H1 (cell line): ENCODE results near the gene KRTAP19-8. TPM values are rescaled to one million over a fixed set of nuclear protein-coding genes. Genes with fewer than 3 reads are reported as not detected.

Source experiments
- CTCF ChIA-PET: fragments of 300-600 bp; sonication (Branson Sonifier 250); formaldehyde crosslinking; loops from one replicate; lab custom pipeline; 2021; ENCODE audit not compliant: partially characterized antibody; lab: Charles Lee
- POLR2A ChIA-PET: fragments of 300-600 bp; sonication (Branson Sonifier 250); formaldehyde crosslinking; loops from one replicate; lab custom pipeline; 2021; ENCODE audit warnings: inconsistent platforms; ENCODE audit not compliant: partially characterized antibody; lab: Charles Lee
- DNase-seq, 2 experiments: peaks; one replicate each; pipeline versions ENCODE4 v3.0.0 to v3.0.0-alpha.2; 2010 to 2022; ENCODE audit warnings: low spot score in 2 of 2, low read depth in 1 of 2, mixed read lengths in 1 of 2
- FAIRE-seq: peaks from 2 replicates; lab custom pipeline; 2011; peaks lifted over from hg19 to GRCh38; lab: Jason Lieb, UNC
- H2AFZ ChIP-seq: 2 replicates; pipeline ENCODE4 v1.8.1; 2012; ENCODE audit warnings: low read length, inconsistent platforms
- H2AK5ac ChIP-seq: 2 replicates; pipeline ENCODE4 v1.6.1; 2013; ENCODE audit warnings: low read depth, low read length
- H2BK120ac ChIP-seq: replicated peaks from 2 replicates; pipeline ENCODE3; 2013; ENCODE audit warnings: low read depth, low read length, inconsistent platforms
- H2BK12ac ChIP-seq: 2 replicates; pipeline ENCODE4 v1.6.1; 2013; ENCODE audit warnings: low read depth, low read length
- H2BK15ac ChIP-seq: 2 replicates; pipeline ENCODE4 v1.6.1; 2013; ENCODE audit warnings: low read length
- H2BK20ac ChIP-seq: 2 replicates; pipeline ENCODE4 v1.6.1; 2013; ENCODE audit warnings: low read length
- H2BK5ac ChIP-seq: 2 replicates; pipeline ENCODE4 v1.6.1; 2013; ENCODE audit warnings: low read depth, low read length
- H3K14ac ChIP-seq: 2 replicates; pipeline ENCODE4 v1.6.1; 2013; ENCODE audit warnings: inconsistent platforms; ENCODE audit not compliant: insufficient read length
- H3K18ac ChIP-seq: 2 replicates; pipeline ENCODE4 v1.6.1; 2013; ENCODE audit warnings: low read length; ENCODE audit errors: extremely low read depth
- H3K23ac ChIP-seq: 2 replicates; pipeline ENCODE4 v1.6.1; 2013; ENCODE audit warnings: inconsistent platforms; ENCODE audit not compliant: insufficient read length
- H3K23me2 ChIP-seq: 2 replicates; pipeline ENCODE4 v1.6.1; 2013; ENCODE audit warnings: low read depth, low read length
- H3K27ac ChIP-seq: 2 replicates; pipeline ENCODE4 v1.6.1; 2011; ENCODE audit warnings: low read depth, low read length, inconsistent platforms
- H3K27me3 ChIP-seq, 4 experiments: replicated peaks in 1 of 4; 1 replicate in 1 of 4; 2 replicates in 3 of 4; pipeline versions ENCODE4 v1.6.1 to v1.8.1; 2011 to 2013; ENCODE audit warnings: low read length in 3 of 4, mild to moderate bottlenecking in 3 of 4, inconsistent platforms in 2 of 4, mixed read lengths in 2 of 4, moderate library complexity in 1 of 4; ENCODE audit not compliant: control insufficient read depth in 3 of 4, insufficient read depth in 3 of 4; ENCODE audit errors: extremely low read depth in 1 of 4
- H3K36me3 ChIP-seq, 4 experiments: 2 replicates each; pipeline versions ENCODE4 v1.6.1 to v1.8.1; 2011 to 2013; ENCODE audit warnings: mild to moderate bottlenecking in 4 of 4, low read length in 3 of 4, moderate library complexity in 2 of 4, control low read depth in 1 of 4, inconsistent platforms in 1 of 4; ENCODE audit not compliant: insufficient read depth in 4 of 4, control insufficient read depth in 2 of 4
- H3K4ac ChIP-seq: replicated peaks from 2 replicates; pipeline ENCODE3; 2013; ENCODE audit warnings: low read length, low read depth, mixed read lengths, inconsistent platforms; ENCODE audit not compliant: insufficient read length
- H3K4me1 ChIP-seq, 4 experiments: replicated peaks in 1 of 4; 1 replicate in 1 of 4; 2 replicates in 3 of 4; pipeline versions ENCODE4 v1.6.1 to v1.8.1; 2011 to 2013; ENCODE audit warnings: low read length in 3 of 4, inconsistent platforms in 2 of 4, mixed read lengths in 1 of 4; ENCODE audit not compliant: insufficient read depth in 4 of 4, control insufficient read depth in 3 of 4
- H3K4me2 ChIP-seq, 2 experiments: 2 replicates each; pipeline versions ENCODE4 v1.6.1 to v1.8.1; 2011 to 2013; ENCODE audit warnings: low read depth in 2 of 2, low read length in 2 of 2, control low read depth in 1 of 2, inconsistent platforms in 1 of 2, mild to moderate bottlenecking in 1 of 2; ENCODE audit not compliant: insufficient read depth in 1 of 2
- H3K4me3 ChIP-seq, 4 experiments: fragments of 200-600, 300-600 bp in 1 of 4; sonication (generic), shearing (Covaris generic), sonication (Bioruptor Twin) in 1 of 4; 2 replicates each; pipeline versions ENCODE4 v1.5.1 to v1.8.1; 2011 to 2016; ENCODE audit warnings: low read length in 4 of 4, low read depth in 3 of 4, control low read depth in 2 of 4, inconsistent platforms in 2 of 4, mild to moderate bottlenecking in 2 of 4, mixed read lengths in 1 of 4, moderate library complexity in 1 of 4; ENCODE audit not compliant: insufficient read depth in 2 of 4; ENCODE audit errors: extremely low read depth in 1 of 4
- H3K56ac ChIP-seq: replicated peaks from 2 replicates; pipeline ENCODE3; 2013; ENCODE audit warnings: low read depth, mild to moderate bottlenecking, mixed read lengths, low read length, inconsistent platforms; ENCODE audit not compliant: insufficient read length
- H3K79me1 ChIP-seq: 2 replicates; pipeline ENCODE4 v1.6.1; 2013; ENCODE audit warnings: low read depth, low read length, control low read depth
- H3K79me2 ChIP-seq, 2 experiments: 2 replicates each; pipeline versions ENCODE4 v1.6.1 to v1.8.1; 2012 to 2013; ENCODE audit warnings: low read length in 2 of 2, mild to moderate bottlenecking in 2 of 2, inconsistent platforms in 1 of 2; ENCODE audit not compliant: insufficient read depth in 2 of 2, control insufficient read depth in 1 of 2
- H3K9ac ChIP-seq, 4 experiments: replicated peaks in 1 of 4; 1 replicate in 1 of 4; 2 replicates in 3 of 4; pipeline versions ENCODE4 v1.6.1 to v1.8.1; 2011 to 2013; ENCODE audit warnings: low read depth in 3 of 4, low read length in 3 of 4, control low read depth in 2 of 4, mild to moderate bottlenecking in 2 of 4, moderate library complexity in 2 of 4, inconsistent platforms in 1 of 4; ENCODE audit errors: extremely low read depth in 1 of 4
- H3K9me3 ChIP-seq, 2 experiments: 2 replicates each; pipeline versions ENCODE4 v1.6.1 to v1.8.1; 2012 to 2013; ENCODE audit warnings: mild to moderate bottlenecking in 2 of 2, moderate library complexity in 2 of 2, control low read depth in 1 of 2, inconsistent platforms in 1 of 2, low read depth in 1 of 2, low read length in 1 of 2, mixed read lengths in 1 of 2; ENCODE audit not compliant: insufficient read depth in 2 of 2
- H4K20me1 ChIP-seq, 2 experiments: replicated peaks in 1 of 2; 2 replicates each; pipeline versions ENCODE3 to v1.8.1; 2011 to 2013; ENCODE audit warnings: inconsistent platforms in 2 of 2, low read length in 2 of 2, mild to moderate bottlenecking in 1 of 2; ENCODE audit not compliant: insufficient read depth in 2 of 2, control insufficient read depth in 1 of 2
- H4K5ac ChIP-seq: 2 replicates; pipeline ENCODE4 v1.6.1; 2013; ENCODE audit warnings: low read length, low read depth, mixed read lengths, inconsistent platforms; ENCODE audit not compliant: insufficient read length
- H4K8ac ChIP-seq: 2 replicates; pipeline ENCODE4 v1.8.0; 2013; ENCODE audit warnings: mild to moderate bottlenecking, moderate library complexity, low read length, inconsistent platforms; ENCODE audit not compliant: insufficient read depth; ENCODE audit errors: extremely low read depth
- H4K91ac ChIP-seq: replicated peaks from 2 replicates; pipeline ENCODE3; 2013; ENCODE audit warnings: low read length, mixed read lengths, inconsistent platforms; ENCODE audit not compliant: insufficient read length
- ASH2L ChIP-seq: fragments of 200-600, 300-600 bp; sonication (generic); IDR thresholded peaks from one replicate; pipeline ENCODE4 v1.7.1; 2017; ENCODE audit warnings: low read length
- BRCA1 ChIP-seq: IDR thresholded peaks from 2 replicates; pipeline ENCODE4 v1.6.1; 2012; ENCODE audit warnings: low read depth, low read length, improper control_type of control experiment
- CBX8 ChIP-seq: fragments of 300-800, 300-1000 bp; sonication (generic); IDR thresholded peaks from 2 replicates; pipeline ENCODE4 v1.7.1; 2016; ENCODE audit warnings: low read depth, low read length, borderline replicate concordance
- CREB1 ChIP-seq: IDR thresholded peaks from 2 replicates; pipeline ENCODE4 v1.6.1; 2012; ENCODE audit warnings: inconsistent platforms
- EP300 ChIP-seq, 2 experiments: IDR thresholded peaks; 1 replicate in 1 of 2; 2 replicates in 1 of 2; pipeline ENCODE4 v1.6.1; 2011 to 2012; ENCODE audit warnings: low read depth in 2 of 2, low read length in 2 of 2, mild to moderate bottlenecking in 2 of 2, borderline replicate concordance in 1 of 2, inconsistent platforms in 1 of 2, moderate library complexity in 1 of 2
- JUND ChIP-seq: IDR thresholded peaks from 2 replicates; pipeline ENCODE4 v1.6.1; 2011; ENCODE audit warnings: mild to moderate bottlenecking, improper control_type of control experiment, low read length
- KDM5A ChIP-seq: fragments of 200-600 bp; IDR thresholded peaks from 2 replicates; pipeline ENCODE4 v1.7.1; 2012; ENCODE audit warnings: mild to moderate bottlenecking, low read length, inconsistent platforms, mixed read lengths
- NRF1 ChIP-seq: IDR thresholded peaks from 2 replicates; pipeline ENCODE4 v1.6.1; 2011; ENCODE audit warnings: mild to moderate bottlenecking, low read depth, low read length, improper control_type of control experiment
- SIX5 ChIP-seq: IDR thresholded peaks from 2 replicates; pipeline ENCODE4 v1.6.1; 2011; ENCODE audit warnings: mild to moderate bottlenecking, low read depth, low read length
- SP1 ChIP-seq: IDR thresholded peaks from 2 replicates; pipeline ENCODE4 v1.6.1; 2011; ENCODE audit warnings: low read depth, low read length
- SRF ChIP-seq: IDR thresholded peaks from 2 replicates; pipeline ENCODE4 v1.6.1; 2011; ENCODE audit warnings: mild to moderate bottlenecking, low read depth, low read length, moderate library complexity
- TBP ChIP-seq: IDR thresholded peaks from 2 replicates; pipeline ENCODE4 v1.6.1; 2011; ENCODE audit warnings: low read depth, low read length, improper control_type of control experiment
- TCF12 ChIP-seq: IDR thresholded peaks from 2 replicates; pipeline ENCODE4 v1.6.1; 2011; ENCODE audit warnings: low read depth, mild to moderate bottlenecking, low read length
- USF2 ChIP-seq: IDR thresholded peaks from 2 replicates; pipeline ENCODE4 v1.6.1; 2011; ENCODE audit warnings: low read length, improper control_type of control experiment
- WGBS, 2 experiments: shearing (Covaris generic) in 1 of 2; methylation state at CpG; one replicate each; pipeline versions ENCODE4 v1.1.6 to v1.1.7; 2013 to 2015; ENCODE audit warnings: low lambda C conversion rate in 2 of 2, mixed read lengths in 2 of 2, inconsistent platforms in 1 of 2, low coverage in 1 of 2, missing lambda C conversion rate in 1 of 2; ENCODE audit not compliant: insufficient replicate concordance in 2 of 2, insufficient coverage in 1 of 2, insufficient read length in 1 of 2; ENCODE audit errors: extremely low coverage in 1 of 2, missing lambda C conversion rate in 1 of 2; 5-methylcytosine and 5-hydroxymethylcytosine counted together
- polyA plus RNA-seq, 7 experiments: library from polyadenylated mRNA; depleted of rRNA in 3 of 7; stranded (reverse) in 5 of 7; unstranded in 2 of 7; fragments of >200 nt in 5 of 7; fragments of 200-250 nt in 2 of 7; gene quantifications; 1 replicate in 5 of 7; 2 replicates in 1 of 7; 4 replicates in 1 of 7; pipeline versions ENCODE4 v1.2.1 to v1.2.3, GENCODE V29; 2011 to 2013; ENCODE audit warnings: missing spikeins in 2 of 7, mixed read lengths in 2 of 7
- total RNA-seq: library from RNA; stranded (reverse); fragmentation: NEBNext Ultra II Directional; extraction: Animal tissue kit (Norgen Biotek cat#: 25700); gene quantifications from 2 replicates; pipeline ENCODE4 v1.2.1, GENCODE V29; 2021

KRTAP19-8 gene
- total and polyA plus RNA-seq, 2 of the 8 experiments (the other 6 are each of a cell fraction or from before 2014, with no cell fraction given), result not detected

GRCh38 chr21:31030367-31031106 lies 7.7 kb downstream of the KRTAP19-8 start:
- Histone ChIP-seq H2BK20ac (no peak overlapping the region), H3K56ac (no peak overlapping the region), H3K36me3 (no peaks in the 10 kb centered on the region), H2BK5ac (no peak overlapping the region), H3K27me3 (no peaks in the 10 kb centered on the region), H3K79me2 (no peaks in the 10 kb centered on the region), H3K4me1 (no peaks in the 10 kb centered on the region), H4K5ac (no peak overlapping the region), H4K91ac (no peak overlapping the region), H3K27ac (no peak overlapping the region), H3K9ac (no peak overlapping the region), H2BK12ac (no peak overlapping the region), H3K4me2 (no peak overlapping the region), H2AK5ac (no peak overlapping the region), H2BK120ac (no peak overlapping the region), H3K23me2 (no peaks in the 10 kb centered on the region), H3K4ac (no peak overlapping the region), H3K18ac (no peak overlapping the region), H3K4me3 (no peak overlapping the region), H3K79me1 (no peaks in the 10 kb centered on the region), H2BK15ac (no peak overlapping the region), H2AFZ (no peak overlapping the region), H3K9me3 (no peaks in the 10 kb centered on the region), H3K23ac (no peak overlapping the region), H4K20me1 (no peaks in the 10 kb centered on the region), H4K8ac (no peak overlapping the region), H3K14ac (no peak overlapping the region)
- no peak for FAIRE-seq
- no peak for DNase-seq
- ChIA-PET CTCF (interaction anchor here (0.6 to 1.1 kb wide), 4 partner anchors 18 to 424 kb away, joined by 3 to 4 read pairs (median 3); no protein-coding TSS in a partner anchor), POLR2A (no interaction called here)
- 84% methylated on average over 3 of the region's 3 CpGs; no CpG with 5 or more reads in 1 of the 2 experiments for WGBS, 2 experiments
- TF ChIP-seq SRF (no peak), EP300 (IDR thresholded peaks at IDR 0.05; ENCODE audit: borderline replicate concordance in 1 of 2, low read depth in 2 of 2, low read length in 2 of 2) (no peak), TCF12 (no peak), CREB1 (no peak), BRCA1 (no peak), SP1 (no peak), ASH2L (no peak), USF2 (no peak), SIX5 (no peak), TBP (no peak), NRF1 (no peak), JUND (no peak), KDM5A (no peak), CBX8 (no peak)
